GM10266 (cell line): ENCODE data around the gene BTBD9.

Source experiments
- DNase-seq: peaks from one replicate; pipeline ENCODE4 v3.0.0; 2012; ENCODE audit errors: extremely low spot score
- CTCF ChIP-seq: IDR thresholded peaks from 2 replicates; pipeline ENCODE4 v1.5.1; 2012; ENCODE audit warnings: mild to moderate bottlenecking, low read depth; ENCODE audit not compliant: control insufficient read depth, insufficient read depth; ENCODE audit errors: missing control alignments

BTBD9 gene

GRCh38 chr6:38584731-38585130 is 55.0 kb downstream of the BTBD9 start:
- DNase-seq = no peak
- TF ChIP-seq CTCF = no peak

- no peak for TF ChIP-seq CTCF
- no peak for DNase-seq
These were observed 56.2 kb downstream of the BTBD9 start for GRCh38 chr6:38583523-38583922.

- no peak for DNase-seq
- no peak for TF ChIP-seq CTCF
These were observed 59.7 kb downstream of the BTBD9 start for GRCh38 chr6:38580030-38580429.

GRCh38 chr6:38579010-38579628 is 60.6 kb downstream of the BTBD9 start:
- no peak for TF ChIP-seq CTCF
- no peak for DNase-seq

- no peak for DNase-seq
- TF ChIP-seq CTCF = no peak
These were observed 61.7 kb downstream of the BTBD9 start for GRCh38 chr6:38578075-38578474.

- TF ChIP-seq CTCF = no peak
- DNase-seq = no peak
These were observed 62.2 kb downstream of the BTBD9 start for GRCh38 chr6:38577492-38577891.

GRCh38 chr6:38573801-38574395 is 65.8 kb downstream of the BTBD9 start:
- DNase-seq = no peak
- TF ChIP-seq CTCF = no peak
